Activated CD4-positive, alpha-beta T cell treated with anti-CD3 and anti-CD28 coated beads for 36 hours (primary cell): Measurements from ENCODE around the gene EHD4. TPM values are rescaled to one million over a fixed set of nuclear protein-coding genes. Genes with fewer than 3 reads are reported as not detected.
A peak's percentile ranks its signal among the peaks of the same experiment; 100 is the strongest.

Experiments
- ATAC-seq: fragments of 200-7000 bp; cut with Tn5 transposase; one replicate; pipeline ENCODE4 v1.10.0; 2021; ENCODE audit warnings: mild to moderate bottlenecking, moderate library complexity
- CTCF ChIA-PET: fragments of 350-600 bp; sonication (Branson Sonifier 250); formaldehyde crosslinking; loops from one replicate; lab custom pipeline; 2021; ENCODE audit warnings: antibody characterized with exemption; lab: Charles Lee
- POLR2A ChIA-PET: fragments of 350-600 bp; sonication (Branson Sonifier 250); formaldehyde crosslinking; loops from one replicate; lab custom pipeline; 2021; ENCODE audit warnings: antibody characterized with exemption, inconsistent platforms; lab: Charles Lee
- DNase-seq: peaks from one replicate; pipeline ENCODE4 v3.0.0-alpha.2; 2020
- H3K27ac Mint-ChIP-seq: one replicate; pipeline ENCODE4 v1.8.0; 2021; ENCODE audit warnings: mixed read lengths
- H3K27me3 Mint-ChIP-seq: one replicate; pipeline ENCODE4 v1.8.0; 2021; ENCODE audit warnings: mixed read lengths
- H3K36me3 Mint-ChIP-seq: one replicate; pipeline ENCODE4 v1.8.0; 2021; ENCODE audit warnings: low read depth, mixed read lengths
- H3K4me1 Mint-ChIP-seq: one replicate; pipeline ENCODE4 v1.8.0; 2021; ENCODE audit warnings: mixed read lengths
- H3K4me3 Mint-ChIP-seq: one replicate; pipeline ENCODE4 v1.8.0; 2021; ENCODE audit warnings: mild to moderate bottlenecking, moderate library complexity, mixed read lengths
- H3K9me3 Mint-ChIP-seq: one replicate; pipeline ENCODE4 v1.8.0; 2021; ENCODE audit warnings: low read depth, mixed read lengths
- intact Hi-C, 2 experiments: fragments of 100-400 bp; cut with DNase I in 1 of 2; cut with micrococcal nuclease in 1 of 2; formaldehyde crosslinking; loops; one replicate each; pipeline versions ENCODE4 v1.14.2 to v1.15.1; 2022 to 2024; cut with DNase I, micrococcal nuclease
- total RNA-seq, 2 experiments: library from RNA; stranded (reverse); gene quantifications; one replicate each; pipeline ENCODE4 v1.2.3, GENCODE V29; 2021

The EHD4 gene
- total RNA-seq, 2 experiments from 2014 or later, result 34.7 to 35.7 TPM

DNA sequence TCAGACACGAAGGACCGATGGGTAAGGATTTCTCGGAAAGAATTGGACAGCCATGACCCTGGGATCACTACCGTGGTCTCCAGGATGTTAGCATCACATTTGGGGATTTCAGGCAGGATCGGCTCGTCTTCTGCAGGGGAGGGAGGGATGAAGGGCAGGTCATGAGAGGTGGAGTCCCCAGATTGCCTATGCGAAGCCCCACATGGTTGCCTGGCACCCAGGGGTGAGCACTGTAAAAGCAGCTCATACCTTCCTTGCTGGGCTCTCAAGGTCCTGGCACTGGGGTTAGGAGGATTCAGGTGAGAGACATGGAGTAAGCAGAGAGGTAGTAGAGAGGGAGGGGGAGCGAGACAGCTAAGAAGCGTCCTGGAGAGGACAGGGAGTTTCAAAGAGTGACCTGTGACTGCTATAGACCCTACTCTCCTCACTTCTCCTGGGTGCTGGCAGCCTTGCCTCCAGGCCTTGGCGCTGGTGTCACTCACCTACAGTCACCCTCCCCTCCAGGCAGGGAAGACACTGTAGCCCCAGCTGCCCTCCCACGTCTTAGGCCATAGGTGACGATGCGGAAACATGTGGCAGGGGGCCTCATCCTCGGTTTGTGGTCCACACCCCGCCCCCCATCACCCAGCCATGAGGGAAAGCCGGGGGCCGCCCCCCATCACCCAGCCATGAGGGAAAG lies 15.0 kb upstream of the EHD4 start:
- no peaks in the 10 kb centered on the region for H3K36me3 Mint-ChIP-seq
- H3K27ac Mint-ChIP-seq, result no peak overlapping the region
- no peaks in the 10 kb centered on the region for H3K27me3 Mint-ChIP-seq
- ChIA-PET CTCF (interaction anchor here (1.3 to 4.2 kb wide), 2 partner anchors 14 to 68 kb away, joined by 4 to 42 read pairs; no protein-coding TSS in a partner anchor), POLR2A (no interaction called here)
- no peak overlapping the region for H3K4me3 Mint-ChIP-seq
- intact Hi-C loops, result no loop called here
- H3K4me1 Mint-ChIP-seq, result no peaks in the 10 kb centered on the region
- H3K9me3 Mint-ChIP-seq, result no peaks in the 10 kb centered on the region
- DNase-seq (no peak), ATAC-seq (no peak)

DNA sequence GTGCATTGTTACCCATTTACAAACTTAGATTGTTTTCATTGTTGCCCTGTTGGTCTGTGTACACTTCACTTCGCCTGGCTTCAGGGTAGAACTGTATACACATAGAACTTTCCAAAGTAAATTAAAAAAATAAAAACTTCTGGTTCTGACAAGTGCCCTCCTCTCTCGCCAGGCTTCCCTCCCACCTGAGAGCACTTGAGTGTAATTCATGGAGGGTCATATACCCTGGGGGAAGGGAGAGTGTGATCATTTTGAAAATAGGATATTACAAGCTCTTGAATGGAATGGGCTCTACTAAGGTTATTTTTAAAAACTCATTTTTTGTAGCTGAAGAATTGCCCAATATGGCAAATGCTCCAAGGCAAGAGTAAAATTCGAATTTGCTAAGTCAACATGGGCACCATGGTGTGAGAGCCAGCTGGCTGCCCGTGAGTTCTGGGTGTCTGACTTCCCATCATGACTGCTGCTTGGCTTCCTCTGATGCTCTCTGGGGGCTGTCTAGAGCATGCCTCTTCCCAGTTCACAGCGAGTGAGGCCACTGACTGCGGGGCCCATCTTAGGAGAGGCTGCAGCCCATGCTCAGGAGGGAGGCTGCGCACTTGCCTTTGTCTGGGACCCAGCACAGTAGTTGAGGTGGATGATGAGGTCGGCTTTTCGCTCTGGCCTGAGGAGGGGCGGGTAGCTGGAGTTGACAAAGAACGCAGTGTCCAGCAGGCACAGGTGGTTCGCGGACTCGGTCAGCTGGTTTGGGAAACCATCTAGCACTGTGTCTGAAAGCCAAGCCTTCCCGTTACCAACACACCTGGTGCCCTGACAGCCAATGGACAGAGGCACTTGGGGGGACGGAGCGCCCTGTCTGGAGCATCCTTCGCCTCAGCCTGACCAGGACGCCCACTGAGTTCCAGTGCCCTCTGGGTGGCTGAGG lies 13.1 kb upstream of the EHD4 start:
- intact Hi-C loops, result no loop called here
- no peaks in the 10 kb centered on the region for H3K36me3 Mint-ChIP-seq
- ATAC-seq (no peak), DNase-seq (no peak)
- ChIA-PET CTCF (interaction anchor here (0.5 to 1.6 kb wide), 6 partner anchors 13 to 150 kb away, joined by 3 to 6 read pairs (median 4); partner anchors contain the start of gene EHD4), POLR2A (no interaction called here)
- no peak overlapping the region for H3K4me3 Mint-ChIP-seq
- peaks cover 5% of the 10 kb centered on the region for H3K4me1 Mint-ChIP-seq
- H3K9me3 Mint-ChIP-seq, result no peaks in the 10 kb centered on the region
- no peak overlapping the region for H3K27ac Mint-ChIP-seq
- no peaks in the 10 kb centered on the region for H3K27me3 Mint-ChIP-seq

DNA sequence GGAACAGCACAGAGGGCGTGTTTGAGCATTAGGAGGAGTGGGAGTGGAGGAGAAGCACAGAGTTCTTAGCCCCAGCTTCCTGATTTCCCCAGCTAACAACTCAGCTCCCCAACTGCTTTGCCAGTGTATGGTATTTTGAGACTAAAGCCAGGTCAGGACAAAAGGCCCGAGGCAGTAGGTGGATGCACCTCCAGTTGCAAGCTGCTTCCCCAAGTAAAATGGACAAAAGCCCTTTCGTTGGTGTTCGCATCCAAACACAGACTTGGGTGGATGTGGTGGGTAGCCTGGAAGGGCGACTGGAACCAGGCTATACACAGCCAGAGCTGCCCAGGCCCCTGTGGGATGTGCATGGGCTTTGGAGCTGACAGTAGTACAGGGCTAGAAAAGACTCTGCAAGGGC lies 12.3 kb upstream of the EHD4 start:
- ChIA-PET POLR2A (no interaction called here), CTCF (interaction anchor here (0.6 to 1.6 kb wide), 5 partner anchors 8 to 76 kb away, joined by 3 to 6 read pairs (median 4); partner anchors contain the start of gene EHD4)
- no peaks in the 10 kb centered on the region for H3K27me3 Mint-ChIP-seq
- H3K9me3 Mint-ChIP-seq, result no peaks in the 10 kb centered on the region
- peaks cover 5% of the 10 kb centered on the region for H3K4me1 Mint-ChIP-seq
- DNase-seq, result peak; percentile 3
- H3K4me3 Mint-ChIP-seq, result no peak overlapping the region
- no peaks in the 10 kb centered on the region for H3K36me3 Mint-ChIP-seq
- H3K27ac Mint-ChIP-seq, result no peak overlapping the region
- no peak for ATAC-seq
- intact Hi-C loops, result no loop called here

DNA sequence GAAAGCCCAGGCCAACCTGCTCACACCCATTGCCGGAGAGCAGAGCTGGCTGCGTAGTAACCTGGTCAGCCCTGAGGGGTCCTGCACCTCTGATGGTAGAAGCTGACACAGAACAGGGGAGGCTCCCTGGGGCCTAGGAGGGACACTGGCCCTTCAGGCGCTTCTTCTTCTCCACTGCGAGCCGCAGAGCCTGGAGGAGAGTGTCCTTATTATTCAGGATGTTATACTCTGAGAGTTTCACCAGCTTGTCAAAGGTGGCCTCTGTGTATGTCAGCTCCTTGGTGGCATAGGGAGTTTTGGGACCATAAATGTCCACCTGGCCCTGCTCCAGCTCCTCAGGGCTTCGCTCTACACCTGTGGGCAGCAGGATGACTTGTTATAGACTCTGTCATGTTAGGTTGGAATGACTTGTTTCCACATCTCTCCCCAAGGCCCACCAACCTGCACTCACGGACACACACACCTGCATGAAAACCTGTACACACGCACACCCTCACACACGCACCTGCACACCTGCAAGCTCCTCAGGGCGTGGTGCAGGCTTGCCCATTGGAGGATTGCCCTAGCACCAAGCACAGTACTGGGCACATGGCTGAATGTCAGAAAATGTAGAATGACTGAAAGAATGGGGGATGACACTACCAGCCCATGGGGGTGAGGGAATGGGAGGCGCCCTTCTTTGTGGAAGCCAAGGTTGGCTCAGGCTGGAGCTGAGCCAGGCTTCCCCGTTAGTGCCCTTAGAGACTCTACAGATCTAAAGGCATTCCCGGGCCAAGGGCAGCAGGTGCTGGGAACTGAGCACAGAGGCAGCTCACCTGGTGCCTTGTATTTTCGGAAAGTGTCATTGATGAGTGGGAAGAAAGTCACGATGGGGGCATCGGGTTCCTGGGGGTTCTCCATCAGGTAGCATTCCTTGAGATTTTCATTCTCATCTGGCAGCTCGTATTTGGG lies 11.5 kb upstream of the EHD4 start:
- Mint-ChIP-seq H3K4me3 (no peak overlapping the region), H3K36me3 (no peaks in the 10 kb centered on the region), H3K9me3 (no peaks in the 10 kb centered on the region), H3K27me3 (no peaks in the 10 kb centered on the region), H3K4me1 (peaks cover 5% of the 10 kb centered on the region), H3K27ac (no peak overlapping the region)
- intact Hi-C loops, result no loop called here
- CTCF ChIA-PET, result interaction anchor here (0.6 to 1.7 kb wide), 7 partner anchors 9 to 154 kb away, joined by 3 to 6 read pairs (median 4); partner anchors contain the start of gene EHD4
- POLR2A ChIA-PET, result no interaction called here
- ATAC-seq (no peak), DNase-seq (peak; percentile 2)

DNA sequence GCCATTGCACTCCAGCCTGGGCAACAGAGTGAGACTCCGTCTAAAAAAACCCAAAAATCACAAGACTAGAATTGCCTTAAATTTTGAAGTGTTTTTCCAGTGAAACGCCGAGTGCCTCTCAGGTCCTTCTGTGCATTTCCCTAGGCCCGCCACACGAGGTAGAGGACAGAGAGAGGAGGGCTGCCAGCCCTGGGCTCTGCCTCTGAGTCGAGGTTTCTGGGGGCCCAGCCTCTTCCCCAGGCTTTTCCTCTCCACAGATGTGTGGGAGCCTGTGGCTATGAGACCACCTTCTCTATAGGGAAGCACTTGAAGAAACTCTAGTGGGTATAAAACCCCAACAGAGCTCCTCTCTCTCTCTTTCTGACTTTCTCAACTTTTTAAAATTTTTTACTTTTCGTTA lies 10.9 kb upstream of the EHD4 start:
- DNase-seq (peak; percentile 2), ATAC-seq (no peak)
- Mint-ChIP-seq H3K36me3 (no peaks in the 10 kb centered on the region), H3K4me1 (peaks cover 5% of the 10 kb centered on the region), H3K27ac (no peak overlapping the region), H3K27me3 (no peaks in the 10 kb centered on the region), H3K9me3 (no peaks in the 10 kb centered on the region), H3K4me3 (no peak overlapping the region)
- intact Hi-C loops, result no loop called here
- ChIA-PET CTCF (interaction anchor here (0.8 to 1.7 kb wide), 4 partner anchors 10 to 154 kb away, joined by 3 to 6 read pairs (median 4); partner anchors contain the start of gene EHD4), POLR2A (no interaction called here)

DNA sequence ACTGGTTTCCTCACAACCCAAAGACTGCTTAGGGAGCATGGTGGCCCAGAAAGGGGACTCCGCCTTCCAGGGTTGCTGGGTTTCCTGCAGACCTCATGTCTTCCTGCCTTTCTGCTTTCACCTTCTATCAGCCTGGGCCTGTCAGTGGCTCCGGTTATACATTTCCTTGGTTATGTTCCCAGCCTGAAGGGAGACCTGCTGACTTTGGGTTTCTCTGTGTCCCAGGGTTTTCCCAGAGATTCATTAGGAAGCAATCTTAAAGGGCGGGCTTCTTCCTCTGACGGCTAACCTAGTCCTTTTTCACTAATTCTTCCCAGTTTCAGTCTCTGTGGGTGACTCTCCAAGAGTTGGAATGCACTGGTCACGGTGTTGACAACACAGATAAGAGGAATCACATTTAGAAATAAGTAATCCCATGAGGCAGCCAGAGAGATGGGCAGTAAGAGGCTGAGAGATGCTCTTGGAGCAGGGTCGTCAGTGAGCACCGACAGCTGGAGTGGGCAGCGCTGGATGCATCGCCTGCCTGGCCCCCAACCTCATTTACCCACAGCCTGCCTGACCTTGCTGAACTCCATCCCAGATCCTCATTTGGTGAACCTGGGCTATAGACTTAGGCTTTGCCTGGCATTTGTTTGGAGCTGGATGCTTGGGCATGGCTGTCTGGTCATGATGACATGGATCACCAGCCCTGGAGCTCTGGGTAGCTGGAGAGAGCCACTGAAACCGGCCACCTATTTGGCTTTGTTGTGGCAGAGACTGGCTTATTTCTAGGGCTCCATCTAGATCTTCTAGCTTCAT lies 10.0 kb upstream of the EHD4 start:
- H3K9me3 Mint-ChIP-seq, result no peaks in the 10 kb centered on the region
- ChIA-PET POLR2A (no interaction called here), CTCF (interaction anchor here (0.6 to 1.7 kb wide), 5 partner anchors 9 to 962 kb away, joined by 3 to 6 read pairs (median 4); partner anchors contain the start of gene EHD4)
- H3K27me3 Mint-ChIP-seq, result no peaks in the 10 kb centered on the region
- no peak overlapping the region for H3K27ac Mint-ChIP-seq
- intact Hi-C loops, result no loop called here
- ATAC-seq (no peak), DNase-seq (peak; percentile 2)
- H3K36me3 Mint-ChIP-seq, result no peaks in the 10 kb centered on the region
- H3K4me1 Mint-ChIP-seq, result peaks cover 5% of the 10 kb centered on the region
- H3K4me3 Mint-ChIP-seq, result no peak overlapping the region

DNA sequence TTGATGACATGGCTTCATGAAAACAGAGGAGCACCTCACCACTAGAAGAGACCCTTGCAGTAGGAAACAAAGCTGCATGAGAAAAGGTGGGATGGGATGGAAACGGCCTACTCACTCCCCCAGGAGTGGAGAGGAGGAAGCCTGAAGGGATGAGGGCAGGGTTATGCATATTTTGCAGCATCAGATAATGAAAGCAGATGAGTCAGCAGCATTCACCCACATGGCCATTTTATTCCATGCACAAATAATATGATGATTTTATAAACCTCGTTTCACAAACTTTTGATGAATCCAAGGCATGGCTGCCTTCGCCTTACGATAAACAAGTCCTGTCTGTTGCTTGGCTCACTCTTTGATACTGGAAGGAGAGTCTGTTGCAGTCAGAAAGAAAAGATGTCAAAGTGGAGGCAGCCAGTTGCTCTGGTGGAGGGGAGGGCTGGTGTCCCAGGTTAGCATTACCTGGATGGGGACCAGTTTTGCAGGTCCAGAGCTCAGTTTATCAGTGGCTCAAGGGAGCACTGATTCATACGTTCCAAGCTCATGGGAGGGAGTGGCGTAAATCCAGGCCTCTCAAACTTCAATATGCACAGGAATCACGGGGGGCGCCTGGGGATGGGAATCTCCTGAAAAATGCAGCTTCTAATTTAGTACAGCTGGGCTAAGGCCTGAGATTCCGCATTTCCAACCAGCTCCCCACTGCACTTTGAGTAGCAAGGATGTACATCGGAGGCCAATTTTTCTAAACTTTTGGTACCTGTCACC lies 9.2 kb upstream of the EHD4 start:
- Mint-ChIP-seq H3K27ac (no peak overlapping the region), H3K36me3 (no peaks in the 10 kb centered on the region), H3K4me3 (no peak overlapping the region), H3K9me3 (no peaks in the 10 kb centered on the region), H3K27me3 (no peaks in the 10 kb centered on the region), H3K4me1 (peaks cover 5% of the 10 kb centered on the region)
- POLR2A ChIA-PET, result no interaction called here
- CTCF ChIA-PET, result interaction anchor here (0.6 to 2.5 kb wide), 2 partner anchors 8 to 961 kb away, joined by 3 to 7 read pairs; no protein-coding TSS in a partner anchor
- intact Hi-C loops, result no loop called here
- DNase-seq (peak; percentile 1), ATAC-seq (no peak)

DNA sequence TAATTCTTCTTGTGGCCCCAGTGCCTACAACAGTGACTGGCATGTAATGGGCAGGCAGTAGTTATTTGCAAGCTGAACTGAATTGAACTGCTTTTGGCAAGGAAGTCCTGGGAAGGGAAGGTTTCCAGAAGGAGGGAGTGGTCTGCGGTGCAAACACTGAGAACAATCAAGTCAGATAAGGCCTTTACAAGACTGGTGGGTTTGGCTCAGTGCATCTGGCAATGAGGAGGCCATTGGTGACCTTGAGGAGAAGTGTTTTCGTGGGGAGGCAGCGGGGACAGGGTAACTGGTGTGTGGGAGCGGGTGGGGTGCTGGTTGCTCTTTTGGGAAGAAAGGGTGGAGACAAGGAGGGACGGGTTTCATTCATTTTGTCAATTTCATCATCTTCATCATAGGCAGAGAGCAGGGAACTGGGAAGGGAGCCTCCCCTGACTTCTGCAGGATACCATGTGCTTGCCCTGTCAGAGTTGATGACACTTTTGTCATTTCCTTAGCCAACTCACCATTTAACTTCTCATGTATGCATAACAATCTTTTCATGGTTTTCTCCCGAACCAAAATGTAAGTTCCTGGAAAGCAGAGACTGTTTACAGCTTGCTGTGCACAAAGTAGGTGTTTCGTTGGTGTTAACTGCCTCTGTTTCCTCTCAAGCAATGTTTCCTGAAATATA lies 8.4 kb upstream of the EHD4 start:
- peak; percentile 36 for ATAC-seq
- intact Hi-C loops, result no loop called here
- DNase-seq, result peak; percentile 6
- POLR2A ChIA-PET, result no interaction called here
- peaks cover 5% of the 10 kb centered on the region for H3K4me1 Mint-ChIP-seq
- H3K36me3 Mint-ChIP-seq, result no peaks in the 10 kb centered on the region
- peak overlapping the region; percentile 2 for H3K27ac Mint-ChIP-seq
- H3K27me3 Mint-ChIP-seq, result no peaks in the 10 kb centered on the region
- H3K9me3 Mint-ChIP-seq, result no peaks in the 10 kb centered on the region
- CTCF ChIA-PET, result interaction anchor here (0.7 to 2.5 kb wide), 2 partner anchors 9 to 12 kb away, joined by 3 to 7 read pairs; no protein-coding TSS in a partner anchor
- H3K4me3 Mint-ChIP-seq, result no peak overlapping the region

DNA sequence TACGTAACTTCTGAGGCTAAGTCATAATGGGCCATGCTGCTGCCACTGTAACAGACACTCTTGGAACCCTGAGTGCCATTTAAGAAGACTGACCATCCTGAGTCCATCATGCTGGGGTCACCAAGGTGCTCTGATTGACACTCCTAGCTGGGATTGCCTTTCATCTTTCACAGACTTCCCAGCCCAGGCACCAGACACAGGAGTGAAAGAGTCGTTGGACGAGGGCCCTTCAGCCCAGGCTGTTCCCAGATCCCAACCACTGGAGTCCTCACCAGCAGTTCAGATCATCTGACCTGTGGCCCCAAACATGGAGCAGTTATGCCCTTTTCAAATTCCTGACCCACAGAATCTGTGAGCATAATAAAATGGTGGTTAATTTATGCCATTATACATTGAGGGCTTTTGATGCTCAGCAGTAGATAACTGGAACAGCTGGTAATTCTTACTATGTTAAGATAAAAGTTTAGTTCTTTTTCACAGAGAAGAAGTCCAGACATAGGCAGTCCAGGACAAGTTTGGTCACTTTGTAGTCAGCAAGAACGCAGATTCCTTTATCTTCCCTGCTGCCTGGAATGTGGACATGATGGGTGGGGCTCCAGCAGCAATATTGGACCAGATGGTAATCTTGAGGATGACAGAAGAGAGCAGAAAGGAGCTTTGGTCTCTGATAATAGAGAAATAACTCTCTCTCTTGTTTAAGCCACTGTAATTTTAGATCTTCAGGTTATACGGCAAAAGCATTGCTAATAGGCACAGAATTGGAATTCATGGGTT lies 7.3 kb upstream of the EHD4 start:
- no peak for DNase-seq
- Mint-ChIP-seq H3K27ac (no peak overlapping the region), H3K9me3 (no peaks in the 10 kb centered on the region), H3K36me3 (no peaks in the 10 kb centered on the region), H3K4me1 (peaks cover 6% of the 10 kb centered on the region), H3K4me3 (no peak overlapping the region), H3K27me3 (peaks cover 4% of the 10 kb centered on the region)
- ChIA-PET CTCF (interaction anchor here (0.7 to 2.5 kb wide), 3 partner anchors 10 to 78 kb away, joined by 3 to 7 read pairs (median 4); no protein-coding TSS in a partner anchor), POLR2A (no interaction called here)
- ATAC-seq, result no peak
- intact Hi-C loops, result no loop called here
